ENCODE data around the gene HOXC10.

GRCh38 chr12:53975064-53975471 lies 9.9 kb upstream of the HOXC10 start:
- no peak for TF ChIP-seq CTCF (IDR thresholded peaks at IDR 0.05)
- TF ChIP-seq POLR2A (IDR thresholded peaks at IDR 0.05) = no peak
